Thymus (tissue), 11 donors: Measurements from ENCODE around the gene CHMP2B. TPM values are rescaled to one million over a fixed set of nuclear protein-coding genes. Genes with fewer than 3 reads are reported as not detected.

Experiments used
- DNase-seq, 9 donors: peaks; one replicate each; pipeline ENCODE4 v3.0.0-alpha.2; 2013; ENCODE audit warnings: low spot score in 9 of 9, low read depth in 6 of 9, missing footprints in 1 of 9
- H3K27ac ChIP-seq, 2 donors: one replicate each; pipeline ENCODE4 v1.5.1; 2013; ENCODE audit warnings: control low read depth in 1 of 2, low read depth in 1 of 2, low read length in 1 of 2, mild to moderate bottlenecking in 1 of 2, moderate library complexity in 1 of 2
- H3K27me3 ChIP-seq, 2 donors: one replicate each; pipeline ENCODE4 v1.5.1; 2013; ENCODE audit warnings: low read length in 1 of 2; ENCODE audit not compliant: control insufficient read depth in 2 of 2, insufficient read depth in 1 of 2
- H3K36me3 ChIP-seq, 2 donors: one replicate each; pipeline ENCODE4 v1.5.1; 2013; ENCODE audit warnings: low read length in 1 of 2, mild to moderate bottlenecking in 1 of 2, moderate library complexity in 1 of 2; ENCODE audit not compliant: control insufficient read depth in 2 of 2, insufficient read depth in 2 of 2
- H3K4me1 ChIP-seq, 2 donors: one replicate each; pipeline ENCODE4 v1.5.1; 2013; ENCODE audit warnings: low read length in 2 of 2; ENCODE audit not compliant: control insufficient read depth in 2 of 2, insufficient read depth in 2 of 2
- H3K4me3 ChIP-seq, 2 donors: one replicate each; pipeline ENCODE4 v1.5.1; 2013; ENCODE audit warnings: low read length in 2 of 2, control low read depth in 1 of 2, mild to moderate bottlenecking in 1 of 2
- H3K9me3 ChIP-seq, 2 donors: one replicate each; pipeline ENCODE4 v1.5.1; 2013; ENCODE audit warnings: low read length in 1 of 2, mild to moderate bottlenecking in 1 of 2; ENCODE audit not compliant: control insufficient read depth in 2 of 2, insufficient read depth in 1 of 2
- WGBS: extraction: QIAGEN DNeasy Blood & Tissue Kit; methylation state at CpG from one replicate; pipeline ENCODE4 v1.1.7; 2013; 5-methylcytosine and 5-hydroxymethylcytosine counted together
- polyA plus RNA-seq: library from polyadenylated mRNA; stranded (reverse); fragments of 200-250 nt; gene quantifications from one replicate; pipeline ENCODE4 v1.2.3, GENCODE V29; 2013
- total RNA-seq: library from RNA; stranded (reverse); fragments of 120-200 nt; gene quantifications from one replicate; pipeline ENCODE4 v1.2.4, GENCODE V29; 2013
- donor health status: healthy.

Gene CHMP2B
- total and polyA plus RNA-seq, 2 donors = 14.1 to 30.6 TPM

GRCh38 chr3:87218560-87218959 is 8.5 kb upstream of the CHMP2B start:
- Histone ChIP-seq H3K9me3 (no peaks in the 10 kb centered on the region), H3K27me3 (no peaks in the 10 kb centered on the region)
- WGBS = 100% methylated on average over 1 of the region's 1 CpG

GRCh38 chr3:87219611-87220010 is 7.5 kb upstream of the CHMP2B start:
- Histone ChIP-seq H3K27ac (no peak overlapping the region), H3K27me3 (no peaks in the 10 kb centered on the region), H3K36me3 (no peaks in the 10 kb centered on the region), H3K4me1 (no peaks in the 10 kb centered on the region), H3K4me3 (no peak overlapping the region), H3K9me3 (no peaks in the 10 kb centered on the region)
- DNase-seq = no peak
- WGBS = 94% methylated on average over 2 of the region's 2 CpGs

More at GRCh38 chr3:87218560-87218959, 8.5 kb upstream of the CHMP2B start:
- H3K27ac ChIP-seq = no peak overlapping the region
- H3K4me1 ChIP-seq = no peaks in the 10 kb centered on the region
- no peak overlapping the region for H3K4me3 ChIP-seq
- no peak for DNase-seq
- H3K36me3 ChIP-seq = no peaks in the 10 kb centered on the region

- no peak overlapping the region for H3K27ac ChIP-seq
- H3K9me3 ChIP-seq = no peaks in the 10 kb centered on the region
- WGBS = 94% methylated on average over 5 of the region's 5 CpGs
- DNase-seq = peak in 3 of 9 donors; percentile 4 to 14 (median 6)
- H3K36me3 ChIP-seq = no peaks in the 10 kb centered on the region
- H3K4me1 ChIP-seq = peaks cover 3 to 4% of the 10 kb centered on the region in 2 donors
- no peak overlapping the region for H3K4me3 ChIP-seq
- H3K27me3 ChIP-seq = no peaks in the 10 kb centered on the region
Observed at GRCh38 chr3:87225659-87226058, 1.4 kb upstream of the CHMP2B start.

GRCh38 chr3:87227835-87228144 is 681 bp downstream of the CHMP2B start:
- Histone ChIP-seq H3K4me1 (peaks cover 3 to 4% of the 10 kb centered on the region in 2 donors), H3K4me3 (peak overlapping the region; percentile 96 to 97), H3K27me3 (no peaks in the 10 kb centered on the region), H3K27ac (no peak overlapping the region), H3K36me3 (no peaks in the 10 kb centered on the region), H3K9me3 (no peaks in the 10 kb centered on the region)
- DNase-seq = peak in 1 of 9 donors; percentile 7
- WGBS = 4% methylated on average over 3 of the region's 3 CpGs

GRCh38 chr3:87228316-87228715 is 1.2 kb downstream of the CHMP2B start:
- no peaks in the 10 kb centered on the region for H3K9me3 ChIP-seq
- H3K36me3 ChIP-seq = no peaks in the 10 kb centered on the region
- DNase-seq = no peak
- peaks cover 3 to 4% of the 10 kb centered on the region in 2 donors for H3K4me1 ChIP-seq
- H3K27me3 ChIP-seq = no peaks in the 10 kb centered on the region
- 92% methylated on average over 1 of the region's 1 CpG for WGBS
- H3K27ac ChIP-seq = no peak overlapping the region
- H3K4me3 ChIP-seq = no peak overlapping the region

- H3K4me1 ChIP-seq = peaks cover 3 to 4% of the 10 kb centered on the region in 2 donors
- no peak for DNase-seq
- H3K27me3 ChIP-seq = no peaks in the 10 kb centered on the region
- H3K27ac ChIP-seq = no peak overlapping the region
- no peak overlapping the region for H3K4me3 ChIP-seq
- no peaks in the 10 kb centered on the region for H3K9me3 ChIP-seq
- 96% methylated on average over 1 of the region's 1 CpG for WGBS
- no peaks in the 10 kb centered on the region for H3K36me3 ChIP-seq
Observed at GRCh38 chr3:87229113-87229512, 2.0 kb downstream of the CHMP2B start.

- Histone ChIP-seq H3K27me3 (no peaks in the 10 kb centered on the region), H3K27ac (no peak overlapping the region), H3K9me3 (no peaks in the 10 kb centered on the region), H3K4me3 (no peak overlapping the region), H3K4me1 (no peaks in the 10 kb centered on the region), H3K36me3 (no peaks in the 10 kb centered on the region)
- WGBS = 95% methylated on average over 1 of the region's 1 CpG
- DNase-seq = no peak
Observed at GRCh38 chr3:87233805-87234204, 6.7 kb downstream of the CHMP2B start.

GRCh38 chr3:87236093-87236492 is 9.0 kb downstream of the CHMP2B start:
- 97% methylated on average over 1 of the region's 1 CpG for WGBS
- Histone ChIP-seq H3K4me1 (no peaks in the 10 kb centered on the region), H3K4me3 (no peak overlapping the region), H3K27me3 (no peaks in the 10 kb centered on the region), H3K9me3 (no peaks in the 10 kb centered on the region), H3K36me3 (no peaks in the 10 kb centered on the region), H3K27ac (no peak overlapping the region)
- DNase-seq = no peak

- no peaks in the 10 kb centered on the region for H3K4me1 ChIP-seq
- peaks cover 2 to 3% of the 10 kb centered on the region in 2 donors for H3K36me3 ChIP-seq
- WGBS = 94% methylated on average over 3 of the region's 3 CpGs
- H3K4me3 ChIP-seq = no peak overlapping the region
- no peak for DNase-seq
- H3K9me3 ChIP-seq = no peaks in the 10 kb centered on the region
- H3K27ac ChIP-seq = no peak overlapping the region
- H3K27me3 ChIP-seq = no peaks in the 10 kb centered on the region
Observed at GRCh38 chr3:87246662-87247429, 19.7 kb downstream of the CHMP2B start.
